OCI-LY7 (cell line): ENCODE data around the gene CAPRIN1.

Experiments
- CTCF ChIP-seq: fragments of 200-600 bp; sonication (generic); conservative IDR thresholded peaks from 2 replicates; pipeline ENCODE4 v1.5.1; 2014; ENCODE audit warnings: mild to moderate bottlenecking, antibody characterized with exemption, low read length, moderate library complexity, mixed read lengths
- EZH2phosphoT487 ChIP-seq: fragments of 200-600 bp; sonication (generic); IDR thresholded peaks from 2 replicates; pipeline ENCODE4 v1.6.1; 2018; ENCODE audit warnings: low read depth, borderline replicate concordance, mild to moderate bottlenecking, mixed run types, antibody characterized with exemption, low read length, moderate library complexity, mixed read lengths

DNA sequence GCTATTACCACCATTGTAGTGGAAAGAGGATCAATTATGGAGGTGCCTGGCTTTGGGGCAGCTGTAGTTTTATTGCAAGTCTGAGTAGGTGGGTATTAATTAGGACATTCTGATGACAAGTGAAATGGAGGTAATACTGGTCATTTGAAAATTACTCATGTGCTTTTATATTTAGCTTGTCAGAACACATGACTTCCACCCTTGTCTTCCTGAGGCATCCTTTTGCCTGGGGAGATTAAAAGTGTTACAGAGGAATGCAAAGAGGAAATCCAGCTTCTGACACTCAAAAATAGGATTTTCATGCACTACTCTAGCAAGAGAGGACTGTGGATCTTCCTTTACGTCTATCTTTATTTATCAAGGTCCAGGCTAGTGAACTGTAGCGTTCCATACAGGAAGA lies 44.7 kb upstream of the CAPRIN1 start:
- TF ChIP-seq CTCF (no peak), EZH2phosphoT487 (no peak)
